GM23248 (cell line): Measurements from ENCODE around the gene SLCO1B3. TPM values are rescaled to one million over a fixed set of nuclear protein-coding genes. Genes with fewer than 3 reads are reported as not detected.

Source experiments
- DNase-seq: peaks from one replicate; pipeline ENCODE4 v3.0.0-alpha.2; 2015
- H2AFZ ChIP-seq: fragments of 200-600 bp; sonication (generic); 2 replicates; pipeline ENCODE4 v1.6.1; 2016; ENCODE audit warnings: antibody characterized with exemption
- H3F3A ChIP-seq: fragments of 200-600 bp; sonication (generic); 2 replicates; pipeline ENCODE4 v1.6.1; 2016; ENCODE audit warnings: mild to moderate bottlenecking, antibody characterized with exemption, mixed run types; ENCODE audit not compliant: insufficient read depth
- H3K27ac ChIP-seq: fragments of 200-600 bp; sonication (generic); 2 replicates; pipeline ENCODE4 v1.5.1; 2016; ENCODE audit warnings: mild to moderate bottlenecking
- H3K27me3 ChIP-seq: fragments of 200-600 bp; sonication (generic); replicated peaks from 2 replicates; pipeline ENCODE4 v1.6.1; 2016; ENCODE audit warnings: mild to moderate bottlenecking; ENCODE audit not compliant: insufficient read depth
- H3K36me3 ChIP-seq: fragments of 200-600 bp; sonication (generic); 2 replicates; pipeline ENCODE4 v1.6.1; 2016; ENCODE audit warnings: low read depth, mild to moderate bottlenecking
- H3K4me1 ChIP-seq: fragments of 200-600 bp; sonication (generic); 2 replicates; pipeline ENCODE4 v1.6.1; 2016; ENCODE audit warnings: mild to moderate bottlenecking; ENCODE audit not compliant: insufficient read depth
- H3K4me2 ChIP-seq: fragments of 200-600 bp; sonication (generic); one replicate; pipeline ENCODE4 v1.6.1; 2016; ENCODE audit warnings: mild to moderate bottlenecking; ENCODE audit not compliant: unreplicated experiment
- H3K4me3 ChIP-seq: fragments of 200-600 bp; sonication (generic); 2 replicates; pipeline ENCODE4 v1.5.1; 2016; ENCODE audit warnings: mild to moderate bottlenecking
- H3K79me2 ChIP-seq: fragments of 200-600 bp; sonication (generic); 2 replicates; pipeline ENCODE4 v1.6.1; 2016; ENCODE audit warnings: mild to moderate bottlenecking; ENCODE audit not compliant: insufficient read depth
- H3K9ac ChIP-seq: fragments of 200-600 bp; sonication (generic); 2 replicates; pipeline ENCODE4 v1.6.1; 2016; ENCODE audit warnings: mild to moderate bottlenecking
- H3K9me2 ChIP-seq: fragments of 200-600 bp; sonication (generic); 2 replicates; pipeline ENCODE4 v1.6.1; 2016; ENCODE audit warnings: mixed run types, mild to moderate bottlenecking, moderate library complexity; ENCODE audit not compliant: insufficient read depth
- H3K9me3 ChIP-seq: fragments of 200-600 bp; sonication (generic); one replicate; pipeline ENCODE4 v1.6.1; 2017; ENCODE audit warnings: low read depth
- H4K20me1 ChIP-seq: fragments of 200-600 bp; sonication (generic); 2 replicates; pipeline ENCODE4 v1.6.0; 2016; ENCODE audit not compliant: insufficient read depth
- EZH2 ChIP-seq: fragments of 200-600 bp; sonication (generic); IDR thresholded peaks from 2 replicates; pipeline ENCODE4 v1.6.1; 2018; ENCODE audit warnings: antibody characterized with exemption, mild to moderate bottlenecking; ENCODE audit not compliant: insufficient read depth, poor library complexity, severe bottlenecking
- EZH2phosphoT487 ChIP-seq: fragments of 200-600 bp; sonication (generic); IDR thresholded peaks from 2 replicates; pipeline ENCODE4 v1.6.1; 2018; ENCODE audit warnings: antibody characterized with exemption, moderate library complexity, mild to moderate bottlenecking, low read depth; ENCODE audit not compliant: insufficient read depth
- WGBS, 2 experiments: methylation state at CpG; one replicate each; pipeline ENCODE4 v1.1.6; 2015 to 2017; ENCODE audit warnings: low lambda C conversion rate in 2 of 2, low coverage in 1 of 2; ENCODE audit errors: missing lambda C conversion rate in 2 of 2; 5-methylcytosine and 5-hydroxymethylcytosine counted together
- in situ Hi-C: fragments of 300-500 bp; cut with MboI; formaldehyde crosslinking; loops from 2 replicates; pipeline ENCODE4 v1.15.0; 2020
- polyA plus RNA-seq: library from polyadenylated mRNA; unstranded; fragments of >200 nt; fragmentation: Nextera tagmentation; extraction: Ambion mirVana; gene quantifications from 2 replicates; pipeline ENCODE4 v1.2.1, GENCODE V29; 2016
- total RNA-seq: library from RNA; depleted of rRNA; stranded (reverse); fragments of >200 nt; shearing (Covaris generic); gene quantifications from 2 replicates; pipeline ENCODE4 v1.2.3, GENCODE V29; 2014

SLCO1B3 gene
- total and polyA plus RNA-seq, 2 experiments from 2014 or later, result not detected

GRCh38 chr12:20885552-20885951 is 75.0 kb downstream of the SLCO1B3 start:
- in situ Hi-C loops, result no loop called here
- no peak overlapping the region for H2AFZ ChIP-seq
- H3K79me2 ChIP-seq, result no peaks in the 10 kb centered on the region
- no peak for TF ChIP-seq EZH2
- TF ChIP-seq EZH2phosphoT487, result no peak
- no peaks in the 10 kb centered on the region for H3K9me2 ChIP-seq
- H3K9me3 ChIP-seq, result no peaks in the 10 kb centered on the region
- H3K4me2 ChIP-seq, result no peak overlapping the region
- 13 to 20% methylated on average over 2 of the region's 2 CpGs for WGBS, 2 experiments
- H3K27me3 ChIP-seq, result no peaks in the 10 kb centered on the region
- H3K4me3 ChIP-seq, result no peak overlapping the region
- no peak overlapping the region for H3K9ac ChIP-seq
- no peak overlapping the region for H3K27ac ChIP-seq
- no peaks in the 10 kb centered on the region for H3K36me3 ChIP-seq
- DNase-seq, result no peak
- no peaks in the 10 kb centered on the region for H4K20me1 ChIP-seq
- no peaks in the 10 kb centered on the region for H3F3A ChIP-seq
- no peaks in the 10 kb centered on the region for H3K4me1 ChIP-seq

- DNase-seq, result no peak
- Histone ChIP-seq H3K4me2 (no peak overlapping the region), H3K9me2 (no peaks in the 10 kb centered on the region), H3K9ac (no peak overlapping the region), H3K79me2 (no peaks in the 10 kb centered on the region), H2AFZ (no peak overlapping the region), H4K20me1 (no peaks in the 10 kb centered on the region), H3K4me3 (no peak overlapping the region), H3F3A (no peaks in the 10 kb centered on the region), H3K27me3 (no peaks in the 10 kb centered on the region), H3K27ac (no peak overlapping the region), H3K4me1 (no peaks in the 10 kb centered on the region), H3K36me3 (no peaks in the 10 kb centered on the region), H3K9me3 (no peaks in the 10 kb centered on the region)
- in situ Hi-C loops, result no loop called here
- WGBS, 2 experiments, result 27 to 30% methylated on average over 6 of the region's 6 CpGs
- TF ChIP-seq EZH2phosphoT487 (no peak), EZH2 (no peak)
Observed at GRCh38 chr12:20917269-20917668, 106.8 kb downstream of the SLCO1B3 start.

- DNase-seq, result no peak
- Histone ChIP-seq H4K20me1 (no peaks in the 10 kb centered on the region), H3K9me3 (no peaks in the 10 kb centered on the region), H3K27me3 (no peaks in the 10 kb centered on the region), H3K4me2 (no peak overlapping the region), H3K36me3 (no peaks in the 10 kb centered on the region), H3K4me3 (no peak overlapping the region), H3K27ac (no peak overlapping the region), H3K9me2 (no peaks in the 10 kb centered on the region), H3K4me1 (no peaks in the 10 kb centered on the region), H3K79me2 (no peaks in the 10 kb centered on the region), H2AFZ (no peak overlapping the region), H3F3A (no peaks in the 10 kb centered on the region), H3K9ac (no peak overlapping the region)
- in situ Hi-C loops, result no loop called here
- TF ChIP-seq EZH2phosphoT487, result no peak
- TF ChIP-seq EZH2, result no peak
- WGBS, 2 experiments, result 57 to 81% methylated on average over 1 of the region's 1 CpG
Observed at GRCh38 chr12:20917819-20918218, 107.3 kb downstream of the SLCO1B3 start.

GRCh38 chr12:20931894-20932293 is 121.4 kb downstream of the SLCO1B3 start:
- in situ Hi-C loops, result no loop called here
- H3K36me3 ChIP-seq, result no peaks in the 10 kb centered on the region
- no peak overlapping the region for H2AFZ ChIP-seq
- DNase-seq, result no peak
- no peak overlapping the region for H3K4me2 ChIP-seq
- no peaks in the 10 kb centered on the region for H3K4me1 ChIP-seq
- no peaks in the 10 kb centered on the region for H4K20me1 ChIP-seq
- no peaks in the 10 kb centered on the region for H3F3A ChIP-seq
- TF ChIP-seq EZH2, result no peak
- no peak overlapping the region for H3K4me3 ChIP-seq
- no peak overlapping the region for H3K27ac ChIP-seq
- WGBS, 2 experiments, result 25 to 34% methylated on average over 4 of the region's 4 CpGs
- H3K79me2 ChIP-seq, result no peaks in the 10 kb centered on the region
- no peak overlapping the region for H3K9ac ChIP-seq
- no peaks in the 10 kb centered on the region for H3K9me2 ChIP-seq
- H3K9me3 ChIP-seq, result no peaks in the 10 kb centered on the region
- no peaks in the 10 kb centered on the region for H3K27me3 ChIP-seq

- H3K36me3 ChIP-seq, result no peaks in the 10 kb centered on the region
- H3K9ac ChIP-seq, result no peak overlapping the region
- DNase-seq, result peak; percentile 40
- no peak overlapping the region for H3K27ac ChIP-seq
- in situ Hi-C loops, result no loop called here
- H3K4me1 ChIP-seq, result no peaks in the 10 kb centered on the region
- no peak overlapping the region for H3K4me3 ChIP-seq
- no peaks in the 10 kb centered on the region for H3K9me2 ChIP-seq
- H3F3A ChIP-seq, result no peaks in the 10 kb centered on the region
- TF ChIP-seq EZH2phosphoT487 (no peak), EZH2 (no peak)
- H3K79me2 ChIP-seq, result no peaks in the 10 kb centered on the region
- no peak overlapping the region for H2AFZ ChIP-seq
- H3K9me3 ChIP-seq, result no peaks in the 10 kb centered on the region
- no peak overlapping the region for H3K4me2 ChIP-seq
- H3K27me3 ChIP-seq, result no peaks in the 10 kb centered on the region
- WGBS, 2 experiments, result 24 to 32% methylated on average over 5 of the region's 5 CpGs
- no peaks in the 10 kb centered on the region for H4K20me1 ChIP-seq
Observed at GRCh38 chr12:20946732-20947131, 136.2 kb downstream of the SLCO1B3 start.
